Adipocyte (in vitro differentiated cells): ENCODE measurements around the gene OLIG1.

Source experiments
- DNase-seq: peaks from one replicate; pipeline ENCODE4 v3.0.0-alpha.2; 2015; ENCODE audit warnings: low read depth
- H3K27me3 ChIP-seq: replicated peaks from 2 replicates; pipeline ENCODE4 v1.7.0; 2013; ENCODE audit warnings: mild to moderate bottlenecking, low read length, moderate library complexity; ENCODE audit not compliant: control insufficient read depth, insufficient read depth
- H3K36me3 ChIP-seq: 2 replicates; pipeline ENCODE4 v1.7.0; 2013; ENCODE audit warnings: low read length, mild to moderate bottlenecking, moderate library complexity; ENCODE audit not compliant: control insufficient read depth, insufficient read depth, severe bottlenecking
- H3K4me1 ChIP-seq: 2 replicates; pipeline ENCODE4 v1.7.0; 2013; ENCODE audit warnings: mild to moderate bottlenecking, low read length, moderate library complexity; ENCODE audit not compliant: control insufficient read depth, insufficient read depth
- H3K4me3 ChIP-seq: 2 replicates; pipeline ENCODE4 v1.7.0; 2013; ENCODE audit warnings: mild to moderate bottlenecking, low read length, moderate library complexity
- H3K9ac ChIP-seq: 2 replicates; pipeline ENCODE4 v1.7.0; 2013; ENCODE audit warnings: mild to moderate bottlenecking, low read length, moderate library complexity
- H3K9me3 ChIP-seq: 2 replicates; pipeline ENCODE4 v1.7.0; 2013; ENCODE audit warnings: mild to moderate bottlenecking, low read length, moderate library complexity; ENCODE audit not compliant: control insufficient read depth

The OLIG1 gene

GRCh38 chr21:33033094-33033951, 36.6 kb upstream of the OLIG1 start:
- no peaks in the 10 kb centered on the region for H3K36me3 ChIP-seq
- peaks cover 67% of the 10 kb centered on the region for H3K27me3 ChIP-seq
- no peak for DNase-seq
- no peak overlapping the region for H3K9ac ChIP-seq
- no peak overlapping the region for H3K4me3 ChIP-seq
- H3K4me1 ChIP-seq: peaks cover 10% of the 10 kb centered on the region
- no peaks in the 10 kb centered on the region for H3K9me3 ChIP-seq

DNA sequence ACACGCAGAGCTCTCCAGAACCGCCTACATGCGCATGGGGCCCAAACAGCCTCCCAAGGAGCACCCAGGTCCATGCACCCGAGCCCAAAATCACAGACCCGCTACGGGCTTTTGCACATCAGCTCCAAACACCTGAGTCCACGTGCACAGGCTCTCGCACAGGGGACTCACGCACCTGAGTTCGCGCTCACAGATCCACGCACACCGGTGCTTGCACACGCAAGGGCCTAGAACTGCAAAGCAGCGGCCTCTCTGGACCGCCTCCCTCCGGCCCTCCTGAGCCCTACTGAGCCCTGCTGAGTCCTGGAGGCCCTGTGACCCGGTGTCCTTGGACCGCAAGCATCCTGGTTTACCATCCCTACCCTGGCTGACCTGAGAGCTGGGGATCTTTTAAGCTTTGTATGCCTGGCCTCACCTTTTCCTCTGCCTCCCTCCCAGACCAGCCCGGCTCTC, 36.0 kb upstream of the OLIG1 start:
- H3K4me1 ChIP-seq: peaks cover 6% of the 10 kb centered on the region
- H3K27me3 ChIP-seq: peaks cover 61% of the 10 kb centered on the region
- no peaks in the 10 kb centered on the region for H3K9me3 ChIP-seq
- H3K36me3 ChIP-seq: no peaks in the 10 kb centered on the region
- DNase-seq: no peak
- H3K4me3 ChIP-seq: no peak overlapping the region
- H3K9ac ChIP-seq: no peak overlapping the region

GRCh38 chr21:33035147-33035546, 34.8 kb upstream of the OLIG1 start:
- DNase-seq: no peak

DNA sequence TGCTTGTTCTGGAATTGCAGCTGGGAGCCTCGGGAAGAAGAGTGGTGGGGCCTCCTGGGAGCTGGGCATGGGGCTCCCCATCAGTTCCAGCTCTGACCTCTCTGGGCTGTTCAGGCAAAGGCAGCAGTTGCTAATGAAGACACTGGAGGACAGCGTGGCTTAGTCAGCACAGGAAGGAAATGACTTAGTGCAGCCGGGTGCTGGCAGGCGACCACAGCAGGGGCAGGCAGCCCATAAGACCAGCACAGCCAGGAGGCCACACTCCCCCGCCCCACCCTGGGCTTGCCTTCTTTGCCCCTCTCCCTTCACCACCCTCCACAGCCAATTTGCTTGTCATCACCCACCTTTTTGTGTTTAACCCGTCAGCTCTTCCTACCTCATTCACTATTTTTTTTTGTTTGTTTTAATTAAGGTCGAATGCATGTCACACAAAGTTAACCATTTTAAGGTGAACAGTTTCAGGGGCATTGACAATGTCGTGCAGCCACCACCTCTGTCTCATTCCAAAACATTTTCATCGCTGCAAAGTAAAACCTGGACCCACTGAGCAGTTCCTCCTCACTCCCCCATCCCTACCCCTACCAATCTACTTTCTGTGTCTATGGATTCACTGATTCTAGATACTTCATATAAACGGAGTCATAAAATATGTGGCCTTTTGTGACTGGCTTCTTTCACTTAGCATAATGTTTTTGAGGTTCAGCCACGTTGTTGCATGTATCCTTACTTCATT, 33.3 kb upstream of the OLIG1 start:
- Histone ChIP-seq H3K9me3 (no peaks in the 10 kb centered on the region), H3K9ac (no peak overlapping the region), H3K27me3 (peaks cover 34% of the 10 kb centered on the region), H3K4me3 (no peak overlapping the region), H3K4me1 (no peaks in the 10 kb centered on the region), H3K36me3 (no peaks in the 10 kb centered on the region)
- DNase-seq: no peak

More at GRCh38 chr21:33035147-33035546, 34.8 kb upstream of the OLIG1 start:
- H3K9me3 ChIP-seq: no peaks in the 10 kb centered on the region
- peaks cover 49% of the 10 kb centered on the region for H3K27me3 ChIP-seq
- H3K9ac ChIP-seq: no peak overlapping the region
- no peaks in the 10 kb centered on the region for H3K4me1 ChIP-seq
- no peak overlapping the region for H3K4me3 ChIP-seq
- no peaks in the 10 kb centered on the region for H3K36me3 ChIP-seq

- DNase-seq: no peak
- no peak overlapping the region for H3K9ac ChIP-seq
- H3K27me3 ChIP-seq: peaks cover 25% of the 10 kb centered on the region
- H3K36me3 ChIP-seq: no peaks in the 10 kb centered on the region
- H3K4me1 ChIP-seq: peaks cover 4% of the 10 kb centered on the region
- no peak overlapping the region for H3K4me3 ChIP-seq
- no peaks in the 10 kb centered on the region for H3K9me3 ChIP-seq
Measured at GRCh38 chr21:33037501-33037900, 32.4 kb upstream of the OLIG1 start.

GRCh38 chr21:33039536-33039935, 30.4 kb upstream of the OLIG1 start:
- no peak overlapping the region for H3K9ac ChIP-seq
- DNase-seq: no peak
- H3K36me3 ChIP-seq: no peaks in the 10 kb centered on the region
- H3K4me3 ChIP-seq: no peak overlapping the region
- H3K4me1 ChIP-seq: peaks cover 12% of the 10 kb centered on the region
- H3K27me3 ChIP-seq: peaks cover 8% of the 10 kb centered on the region
- no peaks in the 10 kb centered on the region for H3K9me3 ChIP-seq

DNA sequence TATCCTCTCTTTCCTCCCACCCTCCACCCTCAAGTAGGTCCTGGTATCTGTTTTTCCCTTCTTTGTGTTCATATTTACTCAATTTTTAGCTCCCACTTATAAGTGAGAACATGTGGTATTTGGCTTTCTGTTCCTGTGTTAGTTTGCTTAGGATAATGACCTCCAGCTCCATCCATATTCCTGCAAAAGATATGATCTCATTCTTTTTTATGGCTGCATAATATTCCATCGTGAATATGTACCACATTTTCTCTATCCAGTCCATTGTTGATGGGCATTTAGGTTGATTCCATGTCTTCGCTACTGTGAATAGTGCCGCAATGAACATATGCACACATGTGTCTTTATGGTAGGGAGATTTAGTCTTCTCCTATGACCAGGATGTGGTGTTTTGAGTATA, 29.7 kb upstream of the OLIG1 start:
- DNase-seq: no peak
- H3K9me3 ChIP-seq: no peaks in the 10 kb centered on the region
- H3K27me3 ChIP-seq: peaks cover 1% of the 10 kb centered on the region
- H3K4me3 ChIP-seq: no peak overlapping the region
- H3K36me3 ChIP-seq: no peaks in the 10 kb centered on the region
- H3K4me1 ChIP-seq: peaks cover 12% of the 10 kb centered on the region
- H3K9ac ChIP-seq: no peak overlapping the region

- Histone ChIP-seq H3K9me3 (no peaks in the 10 kb centered on the region), H3K9ac (no peak overlapping the region), H3K4me1 (peaks cover 12% of the 10 kb centered on the region), H3K4me3 (no peak overlapping the region), H3K27me3 (peaks cover 9% of the 10 kb centered on the region), H3K36me3 (no peaks in the 10 kb centered on the region)
- DNase-seq: no peak
Measured at GRCh38 chr21:33041981-33042380, 28.0 kb upstream of the OLIG1 start.

DNA sequence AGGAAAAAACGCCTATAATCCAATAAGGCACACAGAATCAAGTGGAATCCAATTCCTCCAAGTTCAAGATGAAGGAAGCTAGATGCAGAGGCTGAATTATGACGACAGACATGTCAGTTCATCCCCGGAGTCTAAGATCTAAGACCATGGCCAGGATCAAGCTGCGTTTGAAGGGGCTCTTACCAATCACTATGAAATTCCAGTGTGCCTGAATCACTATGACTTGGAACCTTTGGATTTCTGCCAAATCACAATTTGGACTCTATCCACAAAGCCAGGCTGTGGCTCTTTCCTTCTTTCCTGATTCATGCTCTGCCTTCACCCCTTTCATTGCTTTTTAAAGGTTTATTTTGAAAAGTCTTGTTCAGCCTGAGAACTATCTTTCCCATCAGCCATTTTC, 27.1 kb upstream of the OLIG1 start:
- H3K9me3 ChIP-seq: no peaks in the 10 kb centered on the region
- peaks cover 10% of the 10 kb centered on the region for H3K27me3 ChIP-seq
- peak; percentile 36 for DNase-seq
- H3K36me3 ChIP-seq: no peaks in the 10 kb centered on the region
- no peak overlapping the region for H3K4me3 ChIP-seq
- H3K9ac ChIP-seq: no peak overlapping the region
- H3K4me1 ChIP-seq: peaks cover 12% of the 10 kb centered on the region

GRCh38 chr21:33046455-33046854, 23.5 kb upstream of the OLIG1 start:
- Histone ChIP-seq H3K36me3 (no peaks in the 10 kb centered on the region), H3K27me3 (peaks cover 24% of the 10 kb centered on the region), H3K9ac (no peak overlapping the region), H3K4me1 (peaks cover 12% of the 10 kb centered on the region), H3K4me3 (no peak overlapping the region), H3K9me3 (no peaks in the 10 kb centered on the region)
- DNase-seq: no peak

GRCh38 chr21:33047231-33047630, 22.7 kb upstream of the OLIG1 start:
- Histone ChIP-seq H3K9me3 (no peaks in the 10 kb centered on the region), H3K27me3 (peaks cover 24% of the 10 kb centered on the region), H3K36me3 (no peaks in the 10 kb centered on the region), H3K4me1 (peaks cover 11% of the 10 kb centered on the region), H3K9ac (no peak overlapping the region), H3K4me3 (no peak overlapping the region)
- no peak for DNase-seq
